ENCODE results near the gene STH.

DNA sequence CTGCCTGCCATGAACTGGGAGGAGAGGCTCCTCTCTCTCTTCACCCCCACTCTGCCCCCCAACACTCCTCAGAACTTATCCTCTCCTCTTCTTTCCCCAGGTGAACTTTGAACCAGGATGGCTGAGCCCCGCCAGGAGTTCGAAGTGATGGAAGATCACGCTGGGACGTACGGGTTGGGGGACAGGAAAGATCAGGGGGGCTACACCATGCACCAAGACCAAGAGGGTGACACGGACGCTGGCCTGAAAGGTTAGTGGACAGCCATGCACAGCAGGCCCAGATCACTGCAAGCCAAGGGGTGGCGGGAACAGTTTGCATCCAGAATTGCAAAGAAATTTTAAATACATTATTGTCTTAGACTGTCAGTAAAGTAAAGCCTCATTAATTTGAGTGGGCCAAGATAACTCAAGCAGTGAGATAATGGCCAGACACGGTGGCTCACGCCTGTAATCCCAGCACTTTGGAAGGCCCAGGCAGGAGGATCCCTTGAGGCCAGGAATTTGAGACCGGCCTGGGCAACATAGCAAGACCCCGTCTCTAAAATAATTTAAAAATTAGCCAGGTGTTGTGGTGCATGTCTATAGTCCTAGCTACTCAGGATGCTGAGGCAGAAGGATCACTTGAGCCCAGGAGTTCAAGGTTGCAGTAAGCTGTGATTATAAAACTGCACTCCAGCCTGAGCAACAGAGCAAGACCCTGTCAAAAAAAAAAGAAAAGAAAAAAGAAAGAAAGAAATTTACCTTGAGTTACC is 36.7 kb upstream of the STH start:
- TF ChIP-seq CTCF (IDR thresholded peaks at IDR 0.05), result no peak
- TF ChIP-seq POLR2A (IDR thresholded peaks at IDR 0.05), result no peak
- no peak for TF ChIP-seq POLR2AphosphoS5 (IDR thresholded peaks at IDR 0.05)

Data from breast epithelium (tissue), 3 donors.